GM12878 (cell line): ENCODE data around the gene SYNM. TPM values are rescaled to one million over a fixed set of nuclear protein-coding genes. Genes with fewer than 3 reads are reported as not detected.

Source experiments
- ATAC-seq: fragments of 200-7000 bp; cut with Tn5 transposase; 3 replicates; pipeline ENCODE4 v1.9.1; 2020; ENCODE audit warnings: mild to moderate bottlenecking, moderate library complexity
- BruUV-seq: library from RNA; stranded (reverse); fragments of 400-500 nt; replicated peaks from 2 replicates; lab custom pipeline; 2021; lab: Mats Ljungman, UMichigan
- CTCF ChIA-PET: fragments of 300-600 bp; sonication (Branson Sonifier 250); formaldehyde crosslinking; extraction: SDS; loops from one replicate; lab custom pipeline; 2021; ENCODE audit warnings: inconsistent platforms; lab: Yijun Ruan, JAX
- POLR2A ChIA-PET: fragments of 350-600 bp; formaldehyde crosslinking; extraction: SDS; loops from one replicate; lab custom pipeline; 2021; ENCODE audit warnings: inconsistent platforms; lab: Charles Lee
- RAD21 ChIA-PET: fragments of 300-600 bp; sonication (Branson Sonifier 250); formaldehyde crosslinking; loops from one replicate; lab custom pipeline; 2023; ENCODE audit warnings: antibody characterized with exemption; ENCODE audit not compliant: unreplicated experiment; lab: Charles Lee
- SMC1A ChIA-PET: fragments of 300-600 bp; sonication (Branson Sonifier 250); formaldehyde crosslinking; loops from one replicate; lab custom pipeline; 2023; ENCODE audit not compliant: unreplicated experiment, uncharacterized antibody; lab: Charles Lee
- DNase-seq: peaks from one replicate; pipeline ENCODE4 v3.0.0-alpha.2; 2011; ENCODE audit warnings: low read depth, low spot score
- FAIRE-seq: peaks from 3 replicates; lab custom pipeline; 2011; peaks lifted over from hg19 to GRCh38; lab: Jason Lieb, UNC
- H2AFZ ChIP-seq: 2 replicates; pipeline ENCODE4 v1.6.0; 2011; ENCODE audit warnings: low read depth, low read length, control low read depth; ENCODE audit not compliant: control insufficient read depth
- H3K27ac ChIP-seq: 2 replicates; pipeline ENCODE4 v1.5.1; 2011; ENCODE audit warnings: control low read depth; ENCODE audit not compliant: control insufficient read depth, insufficient read depth
- H3K27me3 ChIP-seq, 2 experiments: replicated peaks in 1 of 2; 2 replicates each; pipeline versions ENCODE4 v1.6.0 to v1.6.1; 2011; ENCODE audit warnings: low read length in 1 of 2; ENCODE audit not compliant: control insufficient read depth in 2 of 2, insufficient read depth in 2 of 2
- H3K36me3 ChIP-seq, 2 experiments: 2 replicates each; pipeline ENCODE4 v1.5.1; 2011; ENCODE audit warnings: low read length in 1 of 2; ENCODE audit not compliant: control insufficient read depth in 2 of 2, insufficient read depth in 2 of 2
- H3K4me1 ChIP-seq: 2 replicates; pipeline ENCODE4 v1.6.1; 2011; ENCODE audit warnings: mild to moderate bottlenecking, low read length, moderate library complexity, mixed read lengths; ENCODE audit not compliant: control insufficient read depth, insufficient read depth
- H3K4me2 ChIP-seq: 2 replicates; pipeline ENCODE4 v1.6.0; 2011; ENCODE audit warnings: control low read depth; ENCODE audit not compliant: control insufficient read depth, insufficient read depth
- H3K4me3 ChIP-seq: fragments of 200-600 bp; sonication (generic); 2 replicates; pipeline ENCODE4 v1.5.1; 2016
- H3K79me2 ChIP-seq: 2 replicates; pipeline ENCODE4 v1.6.0; 2011; ENCODE audit warnings: low read length; ENCODE audit not compliant: control insufficient read depth, insufficient read depth
- H3K9ac ChIP-seq: 2 replicates; pipeline ENCODE4 v1.8.0; 2011; ENCODE audit warnings: low read length, control low read depth, mixed read lengths; ENCODE audit not compliant: control insufficient read depth, insufficient read depth
- H3K9me3 ChIP-seq: replicated peaks from 3 replicates; pipeline ENCODE4 v1.5.1; 2011; ENCODE audit warnings: mild to moderate bottlenecking, low read length; ENCODE audit not compliant: control insufficient read depth, insufficient read depth
- H4K20me1 ChIP-seq: 2 replicates; pipeline ENCODE4 v1.6.0; 2011; ENCODE audit not compliant: control insufficient read depth, insufficient read depth
- BCL11A ChIP-seq: IDR thresholded peaks from 2 replicates; pipeline ENCODE4 v1.6.1; 2011; ENCODE audit warnings: low read depth, low read length
- DPF2 ChIP-seq: fragments of 450-650 bp; IDR thresholded peaks from 2 replicates; pipeline ENCODE4 v1.6.1; 2017; ENCODE audit warnings: mild to moderate bottlenecking
- EGR1 ChIP-seq, 2 experiments: IDR thresholded peaks; 1 replicate in 1 of 2; 2 replicates in 1 of 2; pipeline ENCODE4 v1.6.1; 2011 to 2012; ENCODE audit warnings: low read depth in 2 of 2, low read length in 2 of 2, borderline replicate concordance in 1 of 2, mild to moderate bottlenecking in 1 of 2, moderate library complexity in 1 of 2
- ETV6 ChIP-seq, 2 experiments: fragments of 450-650 bp in 1 of 2; IDR thresholded peaks in 1 of 2; conservative IDR thresholded peaks in 1 of 2; 2 replicates each; pipeline ENCODE4 v1.6.1; 2014; ENCODE audit warnings: antibody characterized with exemption in 1 of 2, borderline replicate concordance in 1 of 2, low read depth in 1 of 2, mild to moderate bottlenecking in 1 of 2, moderate library complexity in 1 of 2
- JUND ChIP-seq: IDR thresholded peaks from 2 replicates; pipeline ENCODE4 v1.6.1; 2012; ENCODE audit warnings: low read depth, mild to moderate bottlenecking, low read length, improper control_type of control experiment, moderate library complexity
- NBN ChIP-seq: fragments of 450-650 bp; IDR thresholded peaks from 2 replicates; pipeline ENCODE4 v1.6.1; 2016
- NFYB ChIP-seq: IDR thresholded peaks from 2 replicates; pipeline ENCODE4 v1.6.1; 2011; ENCODE audit warnings: low read depth, mild to moderate bottlenecking, low read length, improper control_type of control experiment, moderate library complexity; ENCODE audit not compliant: insufficient read depth
- NR2C2 ChIP-seq: IDR thresholded peaks from 2 replicates; pipeline ENCODE4 v1.6.1; 2011; ENCODE audit warnings: borderline replicate concordance, low read depth; ENCODE audit not compliant: control insufficient read depth, insufficient read length
- SIN3A ChIP-seq: IDR thresholded peaks from 2 replicates; pipeline ENCODE4 v1.6.1; 2012; ENCODE audit warnings: low read depth, low read length, improper control_type of control experiment
- STAT1 ChIP-seq: fragments of 450-650 bp; conservative IDR thresholded peaks from 2 replicates; pipeline ENCODE4 v1.6.1; 2014; ENCODE audit warnings: antibody characterized with exemption, mild to moderate bottlenecking
- STAT3 ChIP-seq: IDR thresholded peaks from 2 replicates; pipeline ENCODE4 v1.6.1; 2011; ENCODE audit warnings: low read depth, low read length, improper control_type of control experiment
- TCF7 ChIP-seq: IDR thresholded peaks from 2 replicates; pipeline ENCODE4 v1.6.1; 2014; ENCODE audit warnings: antibody characterized with exemption, borderline replicate concordance
- ZNF24 ChIP-seq: fragments of 450-650 bp; IDR thresholded peaks from 2 replicates; pipeline ENCODE4 v1.6.1; 2017; ENCODE audit warnings: antibody characterized with exemption, mild to moderate bottlenecking
- WGBS: methylation state at CpG from one replicate; pipeline ENCODE4 v1.1.6; 2016; ENCODE audit warnings: low lambda C conversion rate; ENCODE audit not compliant: insufficient replicate concordance, insufficient coverage; ENCODE audit errors: missing lambda C conversion rate; 5-methylcytosine and 5-hydroxymethylcytosine counted together
- in situ Hi-C: fragments of 300-500 bp; cut with MboI; formaldehyde crosslinking; loops from 9 replicates; pipeline ENCODE4 v1.14.3; 2018; ENCODE audit warnings: mixed read lengths
- intact Hi-C: fragments of 100-400 bp; cut with micrococcal nuclease; formaldehyde crosslinking; loops from one replicate; pipeline ENCODE4 v1.14.2; 2022; ENCODE audit not compliant: unreplicated experiment
- polyA plus RNA-seq, 11 experiments: library from polyadenylated mRNA; depleted of rRNA in 4 of 11; unstranded in 6 of 11; stranded (reverse) in 5 of 11; fragments of >200 nt; fragmentation: Nextera tagmentation in 4 of 11; fragmentation: Illumina TruSeq in 1 of 11; extraction: Ambion mirVana in 4 of 11; extraction: Trizol in 1 of 11; gene quantifications; 1 replicate in 1 of 11; 2 replicates in 10 of 11; pipeline versions ENCODE4 v1.2.1 to v1.2.3, GENCODE V29; 2011 to 2016; ENCODE audit warnings: inconsistent platforms in 2 of 11, missing spikeins in 2 of 11, low read depth in 1 of 11
- total RNA-seq, 4 experiments: library from RNA; depleted of rRNA in 3 of 4; stranded (reverse); fragments of >200 nt in 3 of 4; fragmentation: Illumina TruSeq in 1 of 4; extraction: Trizol in 1 of 4; gene quantifications; 2 replicates each; pipeline versions ENCODE4 v1.2.1 to v1.2.3, GENCODE V29; 2013 to 2021
- TF ChIP-seq, protein P1 (sequence below): fragments of 450-650 bp; IDR thresholded peaks from 2 replicates; pipeline ENCODE4 v1.6.1; 2017; ENCODE audit warnings: mild to moderate bottlenecking, moderate library complexity
- TF ChIP-seq, protein P2 (sequence below): fragments of 450-650 bp; IDR thresholded peaks from 2 replicates; pipeline ENCODE4 v1.6.1; 2014; ENCODE audit warnings: mild to moderate bottlenecking
- TF ChIP-seq, protein P3 (sequence below): IDR thresholded peaks from 2 replicates; pipeline ENCODE4 v1.6.1; 2012; ENCODE audit warnings: low read length, inconsistent platforms
- TF ChIP-seq, protein P4 (sequence below): fragments of 450-650 bp; IDR thresholded peaks from 2 replicates; pipeline ENCODE4 v1.6.1; 2017; ENCODE audit warnings: low read depth, mild to moderate bottlenecking, moderate library complexity

Gene SYNM
- total and polyA plus RNA-seq, 10 of the 15 experiments (the other 5 are each of a cell fraction or from before 2014, with no cell fraction given): 0.05 to 1.1 (median 0.89) TPM; not detected in 1

DNA sequence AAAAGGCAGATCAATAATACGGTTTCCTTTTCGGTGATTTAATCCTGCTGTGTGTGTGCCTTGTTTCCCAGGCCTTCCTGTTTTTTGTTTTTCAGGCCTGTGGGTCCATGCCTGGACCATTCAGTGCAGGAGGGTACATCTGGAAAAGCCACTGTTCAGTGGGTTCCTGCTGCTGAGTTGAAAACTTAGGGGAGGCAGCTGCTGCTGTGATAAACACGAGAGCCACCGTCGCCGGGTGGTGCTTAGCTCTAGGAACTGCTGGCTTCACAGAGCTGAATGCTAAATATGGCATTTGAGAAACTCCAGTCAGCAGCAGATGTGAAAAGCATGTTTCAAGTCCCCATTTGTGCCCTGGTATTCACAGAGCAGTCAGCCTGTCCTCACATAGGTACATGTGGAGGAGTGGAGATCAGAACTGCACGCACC lies 44.0 kb downstream of the SYNM start:
- Histone ChIP-seq H3K4me2 (no peak overlapping the region), H3K4me3 (no peak overlapping the region), H4K20me1 (no peaks in the 10 kb centered on the region), H3K27me3 (no peaks in the 10 kb centered on the region), H3K4me1 (no peaks in the 10 kb centered on the region), H3K79me2 (no peaks in the 10 kb centered on the region), H3K27ac (no peak overlapping the region), H3K36me3 (peaks cover 0 to 5% of the 10 kb centered on the region in 2 experiments; a peak in 1 of 4 replicates), H3K9me3 (no peaks in the 10 kb centered on the region), H2AFZ (no peak overlapping the region), H3K9ac (no peak overlapping the region)
- BruUV-seq: no TSS peak
- intact Hi-C loops: no loop called here
- SMC1A ChIA-PET: interaction anchor here (1.0 kb wide), 1 partner anchor 47 kb away, joined by 3 read pairs; no protein-coding TSS in a partner anchor
- POLR2A ChIA-PET: no interaction called here
- CTCF ChIA-PET: no interaction called here
- in situ Hi-C loops: no loop called here
- DNase-seq (no peak), FAIRE-seq (no peak), ATAC-seq (no peak)
- RAD21 ChIA-PET: no interaction called here
- 87% methylated on average over 7 of the region's 7 CpGs for WGBS
- TF ChIP-seq, protein P1, sequence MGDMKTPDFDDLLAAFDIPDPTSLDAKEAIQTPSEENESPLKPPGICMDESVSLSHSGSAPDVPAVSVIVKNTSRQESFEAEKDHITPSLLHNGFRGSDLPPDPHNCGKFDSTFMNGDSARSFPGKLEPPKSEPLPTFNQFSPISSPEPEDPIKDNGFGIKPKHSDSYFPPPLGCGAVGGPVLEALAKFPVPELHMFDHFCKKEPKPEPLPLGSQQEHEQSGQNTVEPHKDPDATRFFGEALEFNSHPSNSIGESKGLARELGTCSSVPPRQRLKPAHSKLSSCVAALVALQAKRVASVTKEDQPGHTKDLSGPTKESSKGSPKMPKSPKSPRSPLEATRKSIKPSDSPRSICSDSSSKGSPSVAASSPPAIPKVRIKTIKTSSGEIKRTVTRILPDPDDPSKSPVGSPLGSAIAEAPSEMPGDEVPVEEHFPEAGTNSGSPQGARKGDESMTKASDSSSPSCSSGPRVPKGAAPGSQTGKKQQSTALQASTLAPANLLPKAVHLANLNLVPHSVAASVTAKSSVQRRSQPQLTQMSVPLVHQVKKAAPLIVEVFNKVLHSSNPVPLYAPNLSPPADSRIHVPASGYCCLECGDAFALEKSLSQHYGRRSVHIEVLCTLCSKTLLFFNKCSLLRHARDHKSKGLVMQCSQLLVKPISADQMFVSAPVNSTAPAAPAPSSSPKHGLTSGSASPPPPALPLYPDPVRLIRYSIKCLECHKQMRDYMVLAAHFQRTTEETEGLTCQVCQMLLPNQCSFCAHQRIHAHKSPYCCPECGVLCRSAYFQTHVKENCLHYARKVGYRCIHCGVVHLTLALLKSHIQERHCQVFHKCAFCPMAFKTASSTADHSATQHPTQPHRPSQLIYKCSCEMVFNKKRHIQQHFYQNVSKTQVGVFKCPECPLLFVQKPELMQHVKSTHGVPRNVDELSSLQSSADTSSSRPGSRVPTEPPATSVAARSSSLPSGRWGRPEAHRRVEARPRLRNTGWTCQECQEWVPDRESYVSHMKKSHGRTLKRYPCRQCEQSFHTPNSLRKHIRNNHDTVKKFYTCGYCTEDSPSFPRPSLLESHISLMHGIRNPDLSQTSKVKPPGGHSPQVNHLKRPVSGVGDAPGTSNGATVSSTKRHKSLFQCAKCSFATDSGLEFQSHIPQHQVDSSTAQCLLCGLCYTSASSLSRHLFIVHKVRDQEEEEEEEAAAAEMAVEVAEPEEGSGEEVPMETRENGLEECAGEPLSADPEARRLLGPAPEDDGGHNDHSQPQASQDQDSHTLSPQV: no peak
- TF ChIP-seq TCF7 (no peak), NBN (no peak), ZNF24 (no peak), BCL11A (no peak), EGR1 (IDR thresholded peaks at IDR 0.05; ENCODE audit: borderline replicate concordance in 1 of 2, low read depth in 2 of 2, low read length in 2 of 2) (no peak), STAT1 (no peak), NR2C2 (no peak), NFYB (no peak), ETV6 (conservative IDR thresholded peaks at IDR 0.05 in 1 of 2, IDR thresholded peaks at IDR 0.05 in 1 of 2; ENCODE audit: borderline replicate concordance in 1 of 2, low read depth in 1 of 2) (no peak), DPF2 (no peak), STAT3 (no peak), JUND (no peak), SIN3A (no peak)
- TF ChIP-seq, protein P2, sequence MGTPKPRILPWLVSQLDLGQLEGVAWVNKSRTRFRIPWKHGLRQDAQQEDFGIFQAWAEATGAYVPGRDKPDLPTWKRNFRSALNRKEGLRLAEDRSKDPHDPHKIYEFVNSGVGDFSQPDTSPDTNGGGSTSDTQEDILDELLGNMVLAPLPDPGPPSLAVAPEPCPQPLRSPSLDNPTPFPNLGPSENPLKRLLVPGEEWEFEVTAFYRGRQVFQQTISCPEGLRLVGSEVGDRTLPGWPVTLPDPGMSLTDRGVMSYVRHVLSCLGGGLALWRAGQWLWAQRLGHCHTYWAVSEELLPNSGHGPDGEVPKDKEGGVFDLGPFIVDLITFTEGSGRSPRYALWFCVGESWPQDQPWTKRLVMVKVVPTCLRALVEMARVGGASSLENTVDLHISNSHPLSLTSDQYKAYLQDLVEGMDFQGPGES: no peak
- TF ChIP-seq, protein P3, sequence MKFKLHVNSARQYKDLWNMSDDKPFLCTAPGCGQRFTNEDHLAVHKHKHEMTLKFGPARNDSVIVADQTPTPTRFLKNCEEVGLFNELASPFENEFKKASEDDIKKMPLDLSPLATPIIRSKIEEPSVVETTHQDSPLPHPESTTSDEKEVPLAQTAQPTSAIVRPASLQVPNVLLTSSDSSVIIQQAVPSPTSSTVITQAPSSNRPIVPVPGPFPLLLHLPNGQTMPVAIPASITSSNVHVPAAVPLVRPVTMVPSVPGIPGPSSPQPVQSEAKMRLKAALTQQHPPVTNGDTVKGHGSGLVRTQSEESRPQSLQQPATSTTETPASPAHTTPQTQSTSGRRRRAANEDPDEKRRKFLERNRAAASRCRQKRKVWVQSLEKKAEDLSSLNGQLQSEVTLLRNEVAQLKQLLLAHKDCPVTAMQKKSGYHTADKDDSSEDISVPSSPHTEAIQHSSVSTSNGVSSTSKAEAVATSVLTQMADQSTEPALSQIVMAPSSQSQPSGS: no peak
- TF ChIP-seq, protein P4, sequence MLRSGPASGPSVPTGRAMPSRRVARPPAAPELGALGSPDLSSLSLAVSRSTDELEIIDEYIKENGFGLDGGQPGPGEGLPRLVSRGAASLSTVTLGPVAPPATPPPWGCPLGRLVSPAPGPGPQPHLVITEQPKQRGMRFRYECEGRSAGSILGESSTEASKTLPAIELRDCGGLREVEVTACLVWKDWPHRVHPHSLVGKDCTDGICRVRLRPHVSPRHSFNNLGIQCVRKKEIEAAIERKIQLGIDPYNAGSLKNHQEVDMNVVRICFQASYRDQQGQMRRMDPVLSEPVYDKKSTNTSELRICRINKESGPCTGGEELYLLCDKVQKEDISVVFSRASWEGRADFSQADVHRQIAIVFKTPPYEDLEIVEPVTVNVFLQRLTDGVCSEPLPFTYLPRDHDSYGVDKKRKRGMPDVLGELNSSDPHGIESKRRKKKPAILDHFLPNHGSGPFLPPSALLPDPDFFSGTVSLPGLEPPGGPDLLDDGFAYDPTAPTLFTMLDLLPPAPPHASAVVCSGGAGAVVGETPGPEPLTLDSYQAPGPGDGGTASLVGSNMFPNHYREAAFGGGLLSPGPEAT: no peak
